HCEC 1CT (cell line): ENCODE measurements around the gene SPATS2.

ENCODE experiments used
- DNase-seq: peaks from one replicate; pipeline ENCODE4 v3.0.0-alpha.2; 2017

The SPATS2 gene

DNA sequence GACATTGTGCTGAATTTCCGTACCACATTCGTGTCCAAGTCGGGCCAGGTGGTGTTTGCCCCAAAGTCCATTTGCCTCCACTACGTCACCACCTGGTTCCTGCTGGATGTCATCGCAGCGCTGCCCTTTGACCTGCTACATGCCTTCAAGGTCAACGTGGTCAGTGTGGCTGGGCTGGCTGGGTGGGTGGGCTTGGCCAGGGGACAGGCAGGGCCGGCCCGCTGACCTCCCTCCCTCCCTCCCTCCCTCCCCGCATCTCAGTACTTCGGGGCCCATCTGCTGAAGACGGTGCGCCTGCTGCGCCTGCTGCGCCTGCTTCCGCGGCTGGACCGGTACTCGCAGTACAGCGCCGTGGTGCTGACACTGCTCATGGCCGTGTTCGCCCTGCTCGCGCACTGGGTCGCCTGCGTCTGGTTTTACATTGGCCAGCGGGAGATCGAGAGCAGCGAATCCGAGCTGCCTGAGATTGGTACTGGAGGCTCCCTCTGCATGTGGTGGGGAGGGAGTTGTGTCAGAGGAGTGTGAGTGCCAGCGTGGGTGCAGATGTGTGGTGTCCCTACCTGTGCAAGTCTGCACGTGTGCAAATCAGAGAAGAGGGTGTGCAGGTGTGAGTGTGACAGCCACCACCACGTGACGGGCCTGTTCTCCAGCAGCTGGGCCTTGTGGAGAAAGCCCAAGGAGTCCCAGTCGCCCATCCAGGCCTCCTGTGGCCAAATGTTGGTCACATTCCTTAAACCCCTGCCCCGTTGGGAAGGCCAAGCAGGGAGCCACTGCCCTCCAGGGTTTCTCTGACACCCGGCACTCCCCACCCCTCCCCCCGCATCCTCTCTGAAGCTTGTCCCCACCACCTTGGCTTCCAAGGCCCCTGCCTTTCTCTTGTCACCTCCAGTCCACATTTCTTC lies 176.9 kb downstream of the SPATS2 start:
- DNase-seq = no peak

DNA sequence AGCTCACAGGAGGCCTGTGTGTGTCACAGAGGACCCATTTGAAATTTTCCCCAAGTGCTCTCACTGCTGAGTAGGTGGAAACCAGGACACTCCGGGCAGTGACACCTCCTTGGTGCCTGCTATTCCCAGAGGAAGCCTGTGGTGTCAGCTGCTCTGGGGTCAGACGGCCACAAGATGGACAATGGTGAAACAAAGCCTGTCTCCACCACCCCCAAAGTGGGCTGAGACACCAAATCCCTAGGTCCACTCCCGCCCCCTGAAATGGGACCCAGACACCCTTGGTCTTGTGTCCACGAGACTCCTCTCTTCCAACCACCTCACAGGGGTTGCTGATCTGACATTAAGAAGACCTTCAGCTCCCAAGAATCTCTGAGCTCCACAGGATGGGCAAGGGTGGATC lies 178.6 kb downstream of the SPATS2 start:
- no peak for DNase-seq

DNA sequence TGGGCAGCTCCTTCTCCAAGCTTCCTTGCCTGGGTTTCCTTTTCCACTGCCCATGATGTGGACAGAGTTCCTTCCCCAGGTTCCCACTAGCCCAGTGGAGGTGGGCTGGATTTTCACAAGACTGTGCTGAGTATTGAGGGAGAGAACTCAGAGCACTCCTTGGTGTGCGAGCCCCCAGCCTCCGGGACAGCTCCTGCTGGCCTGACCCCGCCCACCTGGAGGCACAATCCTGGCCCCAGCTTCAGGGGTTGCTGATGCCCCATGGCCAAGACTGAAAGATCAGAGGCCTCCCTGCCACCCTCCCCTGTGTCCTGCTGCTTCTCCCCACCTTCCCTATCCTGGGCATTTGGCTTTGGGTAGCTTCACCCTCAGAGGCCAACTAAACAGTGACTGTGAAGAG lies 179.2 kb downstream of the SPATS2 start:
- no peak for DNase-seq

DNA sequence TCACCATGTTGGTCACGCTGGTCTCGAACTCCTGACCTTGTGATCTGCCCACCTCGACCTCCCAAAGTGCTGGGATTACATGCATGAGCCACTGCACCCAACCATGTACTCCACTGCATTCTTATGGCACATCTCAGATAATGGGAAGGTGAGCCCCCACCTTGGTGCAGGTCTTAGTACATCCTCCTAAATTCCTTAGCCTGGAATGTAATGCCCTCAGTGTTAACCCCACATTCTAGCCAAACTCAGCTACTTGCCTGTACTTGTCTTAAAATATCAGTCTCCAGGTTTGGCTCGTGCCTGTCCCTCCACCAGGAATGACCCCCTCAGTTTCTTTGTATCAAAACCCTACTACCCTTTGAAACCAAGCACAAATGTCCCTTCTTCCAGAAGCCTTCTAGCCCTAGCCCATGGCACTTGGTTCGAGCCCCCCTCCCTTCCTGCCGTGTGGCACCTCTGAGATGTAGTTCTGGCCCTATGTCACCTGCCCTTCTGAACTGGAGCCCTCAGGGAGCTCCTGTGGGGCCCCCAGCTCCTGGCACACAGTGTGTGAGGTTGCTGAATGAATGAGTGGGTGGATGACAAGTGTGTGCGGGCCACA lies 179.9 kb downstream of the SPATS2 start:
- no peak for DNase-seq

DNA sequence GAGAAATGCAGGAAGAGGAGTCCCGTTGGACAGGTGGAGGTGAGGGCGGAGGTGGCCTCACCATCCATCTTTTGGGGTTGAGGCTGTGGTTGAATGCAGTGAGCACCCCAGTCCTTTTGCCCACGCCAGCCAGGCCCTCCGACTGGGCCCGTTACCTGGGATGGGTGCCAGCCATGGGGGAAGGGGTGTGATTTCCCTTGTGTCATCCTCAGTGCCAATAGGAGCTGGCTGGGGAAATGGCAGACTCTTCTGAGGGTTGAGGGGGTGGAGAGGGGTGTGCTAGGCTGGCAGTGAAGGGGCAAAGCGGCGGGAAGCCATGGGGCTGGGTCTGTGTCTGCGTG lies 181.2 kb downstream of the SPATS2 start:
- DNase-seq = no peak

DNA sequence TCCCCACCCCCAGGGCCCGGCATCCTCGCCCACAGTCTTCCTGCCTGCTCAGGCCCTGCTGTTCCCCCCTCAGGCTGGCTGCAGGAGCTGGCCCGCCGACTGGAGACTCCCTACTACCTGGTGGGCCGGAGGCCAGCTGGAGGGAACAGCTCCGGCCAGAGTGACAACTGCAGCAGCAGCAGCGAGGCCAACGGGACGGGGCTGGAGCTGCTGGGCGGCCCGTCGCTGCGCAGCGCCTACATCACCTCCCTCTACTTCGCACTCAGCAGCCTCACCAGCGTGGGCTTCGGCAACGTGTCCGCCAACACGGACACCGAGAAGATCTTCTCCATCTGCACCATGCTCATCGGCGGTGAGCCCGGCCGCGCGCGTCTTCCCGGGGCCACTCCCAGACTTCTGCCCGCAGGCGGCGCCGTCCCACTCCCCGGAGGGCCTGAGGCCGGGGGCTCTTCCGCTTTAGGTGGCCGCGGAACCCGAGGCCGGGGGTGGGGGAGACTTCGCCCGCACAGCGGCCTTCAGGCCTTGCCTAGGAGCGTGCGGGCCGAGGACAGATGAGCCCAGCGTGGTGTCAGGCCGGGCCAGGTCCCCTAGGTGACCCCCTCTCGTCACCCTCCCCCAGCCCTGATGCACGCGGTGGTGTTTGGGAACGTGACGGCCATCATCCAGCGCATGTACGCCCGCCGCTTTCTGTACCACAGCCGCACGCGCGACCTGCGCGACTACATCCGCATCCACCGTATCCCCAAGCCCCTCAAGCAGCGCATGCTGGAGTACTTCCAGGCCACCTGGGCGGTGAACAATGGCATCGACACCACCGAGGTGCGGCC lies 181.8 kb downstream of the SPATS2 start:
- no peak for DNase-seq

DNA sequence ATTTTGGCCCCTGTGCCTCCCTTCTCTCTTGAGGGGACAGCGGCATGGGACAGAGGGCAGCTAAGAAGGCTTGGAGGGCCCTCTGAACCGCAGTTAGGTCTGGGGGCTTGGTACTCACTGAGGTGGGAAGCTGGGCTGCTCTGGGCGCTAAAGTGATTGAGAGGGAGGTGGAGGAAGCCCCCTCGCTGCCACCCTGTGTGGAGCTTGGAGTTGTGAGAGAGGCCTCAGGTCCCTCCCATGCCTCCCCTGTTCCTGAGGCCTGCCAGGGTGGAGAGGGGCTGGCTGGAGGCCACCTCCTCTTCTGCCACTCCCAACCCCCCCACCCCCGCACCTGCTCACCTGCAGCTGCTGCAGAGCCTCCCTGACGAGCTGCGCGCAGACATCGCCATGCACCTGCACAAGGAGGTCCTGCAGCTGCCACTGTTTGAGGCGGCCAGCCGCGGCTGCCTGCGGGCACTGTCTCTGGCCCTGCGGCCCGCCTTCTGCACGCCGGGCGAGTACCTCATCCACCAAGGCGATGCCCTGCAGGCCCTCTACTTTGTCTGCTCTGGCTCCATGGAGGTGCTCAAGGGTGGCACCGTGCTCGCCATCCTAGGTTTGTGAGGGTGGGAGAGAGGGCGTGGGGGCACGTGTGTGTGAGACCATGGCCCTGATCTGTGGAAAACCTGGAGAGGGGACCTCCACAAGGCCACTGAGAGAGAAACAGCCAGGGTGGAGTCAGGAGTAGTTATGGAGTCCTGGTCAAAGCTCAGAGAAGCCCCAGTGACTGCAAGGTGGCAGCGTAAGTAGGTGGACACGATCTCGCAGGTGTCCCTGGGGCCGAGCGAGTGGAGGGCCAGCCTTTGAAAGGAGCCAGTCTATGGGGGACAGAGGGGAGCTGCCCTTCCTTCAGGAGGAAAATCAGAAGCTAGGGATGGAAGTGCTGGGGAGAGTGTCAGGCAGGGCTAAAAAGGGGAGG lies 182.8 kb downstream of the SPATS2 start:
- DNase-seq = no peak

DNA sequence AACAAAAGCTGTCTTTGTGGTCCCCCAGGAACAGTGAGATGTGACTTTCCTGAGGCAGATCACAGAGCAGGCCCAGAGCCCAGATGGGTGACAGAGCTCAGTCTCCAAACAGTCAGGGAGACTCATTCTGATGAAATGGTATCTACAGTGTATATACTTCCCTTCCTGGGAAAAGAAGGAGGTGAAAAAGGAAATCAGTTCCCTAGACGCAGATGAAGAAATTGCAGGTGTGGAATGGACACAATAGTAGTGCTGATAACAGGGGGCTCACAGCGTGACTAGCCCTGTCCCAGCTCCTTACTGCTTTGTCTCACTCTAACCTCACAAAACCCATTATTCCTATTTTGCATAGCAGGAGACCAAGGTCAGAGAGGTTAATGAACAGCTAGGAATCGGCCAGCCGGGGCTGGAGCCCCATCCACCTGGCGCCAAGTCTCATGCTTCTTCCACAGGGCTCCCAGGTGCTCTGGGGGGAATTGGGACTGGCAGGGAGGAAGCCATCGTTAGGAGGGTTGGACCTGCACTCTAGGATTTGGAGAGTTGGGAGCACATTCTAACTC lies 183.5 kb downstream of the SPATS2 start:
- no peak for DNase-seq

DNA sequence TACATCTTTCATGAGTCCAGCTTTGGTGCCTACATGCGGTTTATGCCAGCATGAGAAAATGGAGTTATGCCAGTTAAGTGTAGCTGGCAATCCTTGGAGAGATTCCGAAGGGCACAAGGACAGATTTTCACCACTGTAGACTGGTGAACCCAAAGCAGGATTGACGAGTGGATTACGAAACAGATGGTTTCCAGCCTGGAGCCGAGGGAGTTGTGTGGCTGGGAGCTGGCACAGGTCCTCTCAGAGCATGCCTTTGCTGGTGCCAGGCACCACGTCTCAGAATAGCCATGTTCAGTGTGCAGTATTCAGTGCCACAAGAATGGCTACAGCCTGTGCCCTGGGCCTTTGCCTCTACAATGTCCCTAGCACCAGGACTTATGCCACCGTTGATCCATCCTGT lies 184.8 kb downstream of the SPATS2 start:
- DNase-seq = no peak

DNA sequence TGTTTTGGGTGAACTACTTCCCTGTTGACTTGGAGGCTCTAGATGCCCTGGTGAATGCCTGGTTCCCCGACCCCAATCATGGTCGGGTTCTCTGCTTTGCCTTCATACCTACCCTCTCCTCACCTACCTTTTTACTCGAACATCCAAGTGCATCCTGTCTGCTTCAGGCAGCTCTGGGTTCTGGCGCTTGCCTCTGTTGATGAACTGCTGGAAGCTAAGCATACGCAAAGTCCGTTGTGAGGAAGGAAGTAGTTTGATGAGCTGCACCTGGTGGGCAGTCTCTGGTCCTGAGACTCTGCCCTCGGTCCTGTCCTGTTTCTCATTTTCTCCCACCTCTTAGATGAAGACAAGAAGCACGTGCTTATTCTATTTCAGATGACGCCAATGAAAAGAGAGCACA lies 185.2 kb downstream of the SPATS2 start:
- DNase-seq = no peak

DNA sequence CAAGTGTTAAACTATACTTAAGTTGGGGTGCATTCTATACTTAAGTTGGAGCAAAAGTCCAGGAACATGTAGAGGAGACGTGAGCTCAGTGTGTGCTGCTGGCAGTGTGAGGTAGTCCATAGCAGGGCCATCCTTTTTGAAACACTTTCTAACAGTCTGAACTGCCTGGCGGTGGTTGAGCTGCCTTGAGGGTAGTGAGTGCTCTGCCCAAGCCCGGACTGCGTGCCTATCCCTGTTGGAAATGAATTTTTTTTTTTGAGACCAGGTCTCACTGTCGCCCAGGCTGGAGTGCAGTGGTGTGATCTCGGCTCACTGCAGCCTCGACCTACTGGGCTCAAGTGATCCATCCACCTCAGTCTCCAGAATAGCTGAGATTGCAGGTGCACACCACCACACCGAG lies 185.6 kb downstream of the SPATS2 start:
- no peak for DNase-seq

DNA sequence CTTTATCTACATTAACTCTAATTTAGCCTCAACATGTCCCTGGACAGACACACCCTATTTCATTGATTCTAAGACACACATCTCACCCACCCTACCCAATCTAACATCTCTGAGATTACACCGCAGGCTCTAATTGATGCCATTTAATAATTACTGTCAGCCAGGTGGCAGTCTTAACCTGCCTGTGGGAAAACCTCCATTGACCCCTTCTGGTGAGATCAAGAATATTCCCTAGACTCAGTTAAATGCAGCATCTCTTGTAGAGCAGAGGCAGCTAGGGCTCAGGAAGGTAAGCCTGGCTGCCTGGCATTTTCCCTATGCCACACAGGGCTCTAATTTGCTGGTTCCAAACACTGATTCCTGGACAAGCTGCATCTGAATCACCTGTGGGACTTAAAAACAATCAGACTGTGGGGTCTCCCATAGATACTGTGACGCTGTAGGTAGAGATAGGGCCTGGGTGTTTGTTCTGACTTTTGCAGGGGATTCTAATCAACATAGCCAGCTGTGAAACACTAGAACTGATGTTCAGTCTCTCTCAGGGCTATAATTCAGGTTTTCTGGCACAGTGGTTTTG lies 186.3 kb downstream of the SPATS2 start:
- DNase-seq = peak; percentile 25

DNA sequence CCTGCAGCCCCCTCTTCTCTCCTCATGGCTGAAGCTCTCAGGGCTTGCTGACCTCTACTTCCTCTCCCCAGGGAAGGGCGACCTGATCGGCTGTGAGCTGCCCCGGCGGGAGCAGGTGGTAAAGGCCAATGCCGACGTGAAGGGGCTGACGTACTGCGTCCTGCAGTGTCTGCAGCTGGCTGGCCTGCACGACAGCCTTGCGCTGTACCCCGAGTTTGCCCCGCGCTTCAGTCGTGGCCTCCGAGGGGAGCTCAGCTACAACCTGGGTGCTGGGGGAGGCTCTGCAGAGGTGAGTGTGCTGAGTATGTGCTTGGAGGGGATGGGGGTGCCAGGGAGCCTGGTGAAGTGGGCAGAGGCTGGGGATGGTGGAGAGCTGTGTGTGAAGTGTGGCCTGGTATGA lies 187.0 kb downstream of the SPATS2 start:
- no peak for DNase-seq

DNA sequence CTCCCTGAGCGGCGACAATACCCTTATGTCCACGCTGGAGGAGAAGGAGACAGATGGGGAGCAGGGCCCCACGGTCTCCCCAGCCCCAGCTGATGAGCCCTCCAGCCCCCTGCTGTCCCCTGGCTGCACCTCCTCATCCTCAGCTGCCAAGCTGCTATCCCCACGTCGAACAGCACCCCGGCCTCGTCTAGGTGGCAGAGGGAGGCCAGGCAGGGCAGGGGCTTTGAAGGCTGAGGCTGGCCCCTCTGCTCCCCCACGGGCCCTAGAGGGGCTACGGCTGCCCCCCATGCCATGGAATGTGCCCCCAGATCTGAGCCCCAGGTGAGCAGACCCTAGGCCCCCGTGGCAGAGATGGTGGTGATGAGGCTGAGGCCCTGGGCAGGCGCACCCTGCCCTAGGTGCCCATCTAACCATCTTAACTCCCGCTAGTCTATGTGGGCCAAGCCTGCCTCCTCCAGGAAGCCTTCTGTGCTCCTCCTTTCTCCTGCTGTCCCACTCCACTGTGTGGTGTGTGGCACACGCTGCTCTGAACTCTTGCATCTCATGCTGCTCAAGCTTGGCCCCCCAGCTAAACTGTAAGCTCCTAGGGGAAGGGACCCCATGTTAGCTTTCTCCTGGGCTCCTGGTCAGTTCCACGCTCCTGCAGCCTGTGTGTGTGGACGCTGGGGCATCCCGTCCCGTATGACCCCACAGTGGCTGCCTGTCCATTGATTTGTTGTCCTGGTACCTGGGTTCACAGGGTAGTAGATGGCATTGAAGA lies 188.5 kb downstream of the SPATS2 start:
- DNase-seq = no peak

DNA sequence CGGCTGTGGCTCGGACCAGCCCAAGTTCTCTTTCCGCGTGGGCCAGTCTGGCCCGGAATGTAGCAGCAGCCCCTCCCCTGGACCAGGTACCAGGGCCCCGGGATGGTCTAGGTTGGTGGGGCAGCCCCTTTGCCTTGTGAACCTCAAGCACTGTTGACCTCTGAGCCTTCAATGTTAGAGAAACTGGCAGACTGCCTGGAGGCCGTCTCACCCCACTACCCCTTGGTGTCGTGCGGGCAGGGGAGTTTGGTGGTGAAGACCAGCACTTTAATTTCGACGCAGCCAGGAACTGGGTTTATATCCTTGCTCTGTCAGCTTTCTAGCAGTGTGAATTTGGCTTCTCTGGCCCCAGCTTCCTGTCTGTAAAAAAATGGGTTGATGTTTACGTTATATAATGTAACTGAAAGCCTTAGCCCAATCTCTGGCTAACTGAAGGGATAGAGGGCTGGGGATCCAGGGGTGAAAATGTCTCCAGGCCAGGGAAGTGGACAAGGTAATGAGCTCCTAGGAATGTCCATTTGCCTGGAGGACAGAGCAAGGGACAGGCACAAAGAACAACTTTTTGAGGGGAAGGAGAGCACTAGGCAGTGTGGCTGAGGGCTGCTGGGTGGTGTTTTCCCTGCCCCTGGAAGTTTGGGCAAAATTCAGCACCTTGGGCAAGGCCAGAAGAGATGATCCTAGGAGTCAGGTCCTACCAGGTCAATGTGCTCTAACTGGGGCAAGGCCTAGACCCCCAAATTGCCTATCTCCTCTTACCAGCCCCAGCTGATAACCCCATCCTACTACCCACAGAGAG lies 189.3 kb downstream of the SPATS2 start:
- DNase-seq = no peak

DNA sequence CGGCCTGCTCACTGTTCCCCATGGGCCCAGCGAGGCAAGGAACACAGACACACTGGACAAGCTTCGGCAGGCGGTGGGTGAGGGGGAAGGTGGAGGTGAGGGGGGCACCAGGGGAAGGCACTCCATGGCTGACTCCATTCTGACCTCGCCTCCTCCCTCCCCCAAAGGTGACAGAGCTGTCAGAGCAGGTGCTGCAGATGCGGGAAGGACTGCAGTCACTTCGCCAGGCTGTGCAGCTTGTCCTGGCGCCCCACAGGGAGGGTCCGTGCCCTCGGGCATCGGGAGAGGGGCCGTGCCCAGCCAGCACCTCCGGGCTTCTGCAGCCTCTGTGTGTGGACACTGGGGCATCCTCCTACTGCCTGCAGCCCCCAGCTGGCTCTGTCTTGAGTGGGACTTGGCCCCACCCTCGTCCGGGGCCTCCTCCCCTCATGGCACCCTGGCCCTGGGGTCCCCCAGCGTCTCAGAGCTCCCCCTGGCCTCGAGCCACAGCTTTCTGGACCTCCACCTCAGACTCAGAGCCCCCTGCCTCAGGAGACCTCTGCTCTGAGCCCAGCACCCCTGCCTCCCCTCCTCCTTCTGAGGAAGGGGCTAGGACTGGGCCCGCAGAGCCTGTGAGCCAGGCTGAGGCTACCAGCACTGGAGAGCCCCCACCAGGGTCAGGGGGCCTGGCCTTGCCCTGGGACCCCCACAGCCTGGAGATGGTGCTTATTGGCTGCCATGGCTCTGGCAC lies 190.1 kb downstream of the SPATS2 start:
- DNase-seq = no peak

DNA sequence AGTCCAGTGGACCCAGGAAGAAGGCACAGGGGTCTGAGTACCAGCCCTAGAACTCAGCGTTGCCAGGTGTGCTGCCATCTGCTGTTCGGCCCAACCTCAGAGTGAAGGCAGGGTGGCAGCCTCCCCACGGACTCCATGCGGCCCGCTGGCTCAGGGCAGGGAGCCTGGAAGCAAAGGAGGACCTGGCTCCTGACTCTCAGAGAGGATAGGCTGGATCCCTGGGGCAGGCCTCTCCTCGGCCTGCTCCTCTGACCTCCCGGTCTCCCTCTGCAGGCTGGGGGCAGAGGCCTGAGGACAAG lies 190.6 kb downstream of the SPATS2 start:
- DNase-seq = no peak

DNA sequence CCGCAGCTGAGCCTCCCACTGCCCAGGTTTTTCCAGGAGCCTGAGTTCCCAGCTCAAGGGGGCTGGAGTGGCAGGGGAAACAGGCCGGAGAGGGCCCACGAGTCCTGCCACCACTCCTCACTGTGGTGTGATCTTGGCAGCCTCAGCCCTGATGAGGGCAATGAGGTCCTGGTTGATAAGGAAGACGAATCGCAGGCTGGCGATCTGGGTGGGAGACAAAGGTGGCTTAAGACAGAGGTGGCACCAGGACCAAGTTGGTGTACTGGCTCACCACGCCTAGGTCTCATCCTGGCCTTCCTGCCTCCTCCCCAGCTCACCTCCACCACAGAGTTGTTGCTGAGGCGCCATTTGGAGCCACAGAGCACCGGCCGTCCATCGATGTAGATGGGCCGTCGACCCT lies 191.3 kb downstream of the SPATS2 start:
- no peak for DNase-seq

DNA sequence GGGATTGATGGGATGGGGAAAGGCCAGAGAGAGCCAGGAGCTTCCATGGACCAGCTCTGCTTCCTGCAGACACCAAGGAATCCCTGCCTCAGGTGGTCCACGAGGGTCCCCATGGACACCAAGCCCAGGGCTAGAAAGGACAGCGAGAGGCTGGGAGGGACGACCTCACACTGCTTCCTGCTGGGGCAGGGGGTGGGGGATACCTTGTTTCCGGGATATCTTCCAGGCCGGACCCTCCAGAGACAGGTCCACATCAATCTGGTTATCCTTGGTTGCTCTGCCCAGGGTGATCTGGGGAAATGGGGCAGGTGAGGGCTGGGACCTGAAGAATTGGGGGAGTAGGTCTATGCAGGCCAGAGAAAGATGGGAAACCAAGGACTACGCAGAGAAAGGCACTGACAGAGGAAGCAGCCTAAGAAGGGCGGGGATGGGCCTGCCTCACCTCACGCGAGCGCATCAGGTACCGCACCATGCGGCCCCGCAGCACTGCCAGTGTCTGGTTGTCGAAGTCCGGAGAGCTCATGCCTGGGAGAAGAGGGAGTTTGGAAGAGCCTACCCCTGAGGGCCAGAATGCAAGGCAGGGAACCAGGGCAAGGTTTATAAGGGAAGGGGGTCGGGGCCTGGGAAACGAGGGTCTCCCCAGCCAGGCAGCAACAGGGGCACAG lies 191.9 kb downstream of the SPATS2 start:
- no peak for DNase-seq
